Neural cell (in vitro differentiated cells): ENCODE results near the gene RBM38.

Source experiments
- CTCF ChIP-seq: fragments of 450-650 bp; IDR thresholded peaks from 2 replicates; pipeline ENCODE4 v1.5.1; 2014; ENCODE audit warnings: antibody characterized with exemption, mild to moderate bottlenecking, moderate library complexity; ENCODE audit not compliant: poor library complexity, severe bottlenecking
- EP300 ChIP-seq: fragments of 450-650 bp; conservative IDR thresholded peaks from 2 replicates; pipeline ENCODE4 v1.6.1; 2014; ENCODE audit warnings: antibody characterized with exemption, mild to moderate bottlenecking, moderate library complexity; ENCODE audit not compliant: poor library complexity, severe bottlenecking
- POLR2AphosphoS5 ChIP-seq: IDR thresholded peaks from 2 replicates; pipeline ENCODE4 v1.6.1; 2012
- SMC3 ChIP-seq: fragments of 450-650 bp; conservative IDR thresholded peaks from 2 replicates; pipeline ENCODE4 v1.6.1; 2014; ENCODE audit warnings: antibody characterized with exemption, mild to moderate bottlenecking, moderate library complexity; ENCODE audit not compliant: poor library complexity
- TF ChIP-seq, protein P1 (sequence below): IDR thresholded peaks from 2 replicates; pipeline ENCODE4 v1.6.1; 2012; ENCODE audit warnings: borderline replicate concordance

- TF ChIP-seq SMC3 (no peak), EP300 (no peak), POLR2AphosphoS5 (no peak), CTCF (no peak)
- TF ChIP-seq, protein P1, sequence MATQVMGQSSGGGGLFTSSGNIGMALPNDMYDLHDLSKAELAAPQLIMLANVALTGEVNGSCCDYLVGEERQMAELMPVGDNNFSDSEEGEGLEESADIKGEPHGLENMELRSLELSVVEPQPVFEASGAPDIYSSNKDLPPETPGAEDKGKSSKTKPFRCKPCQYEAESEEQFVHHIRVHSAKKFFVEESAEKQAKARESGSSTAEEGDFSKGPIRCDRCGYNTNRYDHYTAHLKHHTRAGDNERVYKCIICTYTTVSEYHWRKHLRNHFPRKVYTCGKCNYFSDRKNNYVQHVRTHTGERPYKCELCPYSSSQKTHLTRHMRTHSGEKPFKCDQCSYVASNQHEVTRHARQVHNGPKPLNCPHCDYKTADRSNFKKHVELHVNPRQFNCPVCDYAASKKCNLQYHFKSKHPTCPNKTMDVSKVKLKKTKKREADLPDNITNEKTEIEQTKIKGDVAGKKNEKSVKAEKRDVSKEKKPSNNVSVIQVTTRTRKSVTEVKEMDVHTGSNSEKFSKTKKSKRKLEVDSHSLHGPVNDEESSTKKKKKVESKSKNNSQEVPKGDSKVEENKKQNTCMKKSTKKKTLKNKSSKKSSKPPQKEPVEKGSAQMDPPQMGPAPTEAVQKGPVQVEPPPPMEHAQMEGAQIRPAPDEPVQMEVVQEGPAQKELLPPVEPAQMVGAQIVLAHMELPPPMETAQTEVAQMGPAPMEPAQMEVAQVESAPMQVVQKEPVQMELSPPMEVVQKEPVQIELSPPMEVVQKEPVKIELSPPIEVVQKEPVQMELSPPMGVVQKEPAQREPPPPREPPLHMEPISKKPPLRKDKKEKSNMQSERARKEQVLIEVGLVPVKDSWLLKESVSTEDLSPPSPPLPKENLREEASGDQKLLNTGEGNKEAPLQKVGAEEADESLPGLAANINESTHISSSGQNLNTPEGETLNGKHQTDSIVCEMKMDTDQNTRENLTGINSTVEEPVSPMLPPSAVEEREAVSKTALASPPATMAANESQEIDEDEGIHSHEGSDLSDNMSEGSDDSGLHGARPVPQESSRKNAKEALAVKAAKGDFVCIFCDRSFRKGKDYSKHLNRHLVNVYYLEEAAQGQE, result no peak
Observed at GRCh38 chr20:57429580-57430200, 38.5 kb downstream of the RBM38 start.
